Lower leg skin (tissue), 3 donors: ENCODE data around the gene FSTL1.

Experiments used
- CTCF ChIP-seq, 3 donors: fragments of 450-650 bp; IDR thresholded peaks; one replicate each; pipeline ENCODE4 v1.5.1; 2016; ENCODE audit warnings: antibody characterized with exemption in 3 of 3, mild to moderate bottlenecking in 3 of 3, moderate library complexity in 2 of 3
- POLR2A ChIP-seq, 2 donors: fragments of 450-650 bp; IDR thresholded peaks; one replicate each; pipeline ENCODE4 v1.6.1; 2016 to 2017; ENCODE audit warnings: antibody characterized with exemption in 2 of 2, mild to moderate bottlenecking in 1 of 2, moderate library complexity in 1 of 2

GRCh38 chr3:120393243-120393642 lies 57.5 kb downstream of the FSTL1 start:
- TF ChIP-seq CTCF (IDR thresholded peaks at IDR 0.05) (no peak), POLR2A (IDR thresholded peaks at IDR 0.05) (no peak)
